Lung microvascular endothelial cell (primary cell): Measurements from ENCODE around the gene ASB13. TPM values are rescaled to one million over a fixed set of nuclear protein-coding genes. Genes with fewer than 3 reads are reported as not detected.
A peak's percentile ranks its signal among the peaks of the same experiment; 100 is the strongest.
"Not testable (repeated sequence)": the region's sequence is repeated elsewhere in the genome, so short reads cannot be mapped to it uniquely, and the experiment has no call there.

Experiments used
- DNase-seq, 2 donors: peaks; one replicate each; pipeline versions ENCODE4 v3.0.0 to v3.0.0-alpha.2; 2010; ENCODE audit warnings: low read depth in 2 of 2
- total RNA-seq: library from RNA; depleted of rRNA; stranded (reverse); fragments of >200 nt; gene quantifications from 2 replicates; pipeline ENCODE4 v1.2.1, GENCODE V29; 2014

ASB13 gene
- total RNA-seq, 1 donor from 2014 or later, result 18.5 TPM

GRCh38 chr10:5608608-5609220 lies 57.7 kb downstream of the ASB13 start:
- no peak for DNase-seq

GRCh38 chr10:5607594-5607993 lies 58.8 kb downstream of the ASB13 start:
- DNase-seq, result no peak

DNA sequence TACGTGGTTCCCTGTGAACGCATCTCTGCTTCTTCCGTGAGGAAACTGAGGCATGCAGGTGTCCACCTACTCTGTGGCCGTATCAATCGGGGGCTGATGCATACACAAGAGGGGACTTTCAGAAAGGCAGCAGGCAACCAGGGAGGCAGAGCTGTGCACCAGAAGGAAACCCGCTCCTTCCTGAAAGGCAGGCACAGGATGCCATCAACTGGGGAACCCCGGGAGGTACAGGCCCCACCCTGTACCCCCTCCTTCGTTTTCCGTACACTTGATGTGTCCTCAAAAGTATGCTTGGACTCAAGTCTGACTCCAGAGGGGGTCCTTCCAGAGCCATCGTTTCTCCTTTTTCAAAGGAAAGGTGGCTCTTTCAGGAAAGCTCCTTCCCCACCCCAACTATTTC lies 59.5 kb downstream of the ASB13 start:
- peak in 1 of 2 donors; percentile 38 for DNase-seq

- no peak for DNase-seq
Observed at GRCh38 chr10:5606321-5606720, 60.1 kb downstream of the ASB13 start.

DNA sequence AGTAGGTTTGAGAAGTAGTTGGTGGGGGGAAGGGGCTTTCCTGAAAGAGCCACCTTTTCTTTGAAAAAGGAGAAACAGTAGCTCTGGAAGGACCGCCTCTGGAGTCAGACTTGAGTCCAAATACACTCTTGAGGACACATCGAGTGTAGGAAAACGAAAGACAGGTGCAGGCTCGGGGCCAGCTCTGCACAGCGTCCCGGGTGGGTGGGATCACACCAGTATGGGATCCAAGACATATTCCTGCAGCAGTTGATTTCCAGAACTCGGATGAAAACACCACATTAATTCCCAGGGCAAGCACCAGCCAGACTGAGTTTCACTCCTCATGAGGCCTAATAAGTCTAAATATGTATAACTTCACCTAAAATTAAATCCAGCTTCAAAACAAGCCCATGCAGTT lies 61.4 kb downstream of the ASB13 start:
- no peak for DNase-seq

DNA sequence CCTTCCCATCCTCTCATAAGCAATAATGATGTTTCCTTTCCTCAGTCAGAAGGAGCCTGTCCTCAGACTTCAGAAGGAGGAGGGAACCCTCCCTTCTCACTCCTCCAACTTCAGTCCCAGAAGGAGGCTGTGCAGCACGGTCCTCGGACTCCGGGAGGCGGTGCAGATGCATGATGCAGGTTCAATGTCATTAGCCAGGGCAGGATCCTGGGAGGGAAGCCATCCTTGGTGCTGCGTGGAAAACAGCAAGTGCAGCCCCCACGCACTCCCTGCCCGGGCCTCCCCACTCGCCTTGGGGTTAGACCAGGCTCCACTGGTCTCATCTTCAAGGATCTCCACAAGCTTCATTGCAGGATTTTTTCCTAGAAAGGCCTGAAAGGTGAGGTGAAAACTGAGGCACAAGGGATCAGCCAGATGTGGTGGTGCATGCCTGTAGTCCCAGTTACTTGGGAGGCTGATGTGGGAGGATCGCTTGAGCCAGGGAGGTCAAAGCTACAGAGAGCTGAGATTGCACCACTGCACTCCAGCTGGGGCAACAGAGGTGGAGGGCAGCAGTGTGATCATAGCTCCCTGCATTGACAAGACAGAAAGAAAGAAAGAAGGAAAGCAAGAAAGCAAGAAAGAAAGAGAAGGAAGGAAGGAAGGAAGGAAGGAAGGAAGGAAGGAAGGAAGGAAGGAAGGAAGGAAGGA lies 62.0 kb downstream of the ASB13 start:
- DNase-seq, result no peak

DNA sequence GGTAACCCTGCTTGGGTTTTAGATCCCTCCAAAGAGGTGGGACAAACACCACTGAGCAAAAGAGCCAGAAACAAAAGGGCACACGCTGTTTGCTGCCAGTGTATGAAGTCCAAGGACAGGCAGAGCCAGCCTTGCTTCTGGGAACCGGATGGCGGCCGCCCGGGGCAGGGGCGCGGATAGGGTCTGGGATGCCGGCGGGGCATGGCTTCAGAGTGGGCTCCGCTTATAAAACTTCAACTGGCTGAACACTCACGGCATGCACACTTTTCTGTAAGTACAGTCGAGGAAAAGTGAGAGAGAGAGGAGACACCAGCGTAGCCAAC lies 62.6 kb downstream of the ASB13 start:
- no peak for DNase-seq

GRCh38 chr10:5603091-5603847 lies 63.1 kb downstream of the ASB13 start:
- no peak for DNase-seq

- no peak for DNase-seq
Observed at GRCh38 chr10:5601826-5602495, 64.4 kb downstream of the ASB13 start.

- no peak for DNase-seq
Observed at GRCh38 chr10:5600908-5601307, 65.5 kb downstream of the ASB13 start.

DNA sequence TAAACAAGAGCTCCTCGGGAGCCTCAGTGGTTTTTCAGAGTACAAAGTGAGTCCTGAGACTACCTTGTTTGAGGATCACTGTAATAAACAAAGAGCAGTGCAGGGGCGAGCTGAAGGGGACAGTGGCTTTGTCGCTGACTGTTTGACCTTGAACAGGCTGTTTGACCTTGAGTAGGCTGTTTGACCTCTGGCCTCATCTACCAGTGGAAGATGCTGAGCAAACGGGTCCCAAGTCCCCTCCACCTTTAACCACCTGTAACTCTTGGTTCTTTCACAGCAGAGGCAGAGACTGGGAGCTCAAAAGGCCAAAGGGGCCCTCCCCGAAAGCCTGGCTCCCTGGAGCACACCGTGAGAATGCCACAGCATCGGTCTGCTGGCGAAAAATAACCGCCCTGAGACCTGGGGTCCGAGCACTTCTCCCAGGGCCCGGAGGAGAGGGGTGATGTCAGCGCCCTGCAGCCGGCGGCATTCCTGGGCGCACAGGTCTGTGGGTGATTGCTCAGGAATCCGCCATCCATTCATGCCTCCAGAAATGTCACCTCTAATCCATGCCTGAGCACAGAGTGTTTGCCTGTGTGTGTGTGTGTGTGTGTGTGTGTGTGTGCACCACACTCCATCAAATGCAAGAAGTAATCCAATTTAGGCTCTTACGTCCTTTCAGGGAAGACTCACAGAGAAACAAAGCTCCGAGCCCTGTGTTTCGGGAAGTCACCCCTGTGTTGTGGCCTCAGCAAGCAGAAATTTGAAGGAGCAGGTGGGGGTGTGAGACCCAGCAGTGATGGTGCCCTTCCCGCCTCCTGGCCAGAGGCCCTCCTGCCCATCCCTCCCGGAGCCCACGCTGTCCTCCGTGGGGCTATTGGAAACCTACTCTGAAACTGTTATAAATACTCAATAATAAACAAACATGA lies 66.5 kb downstream of the ASB13 start:
- DNase-seq, result no peak

DNA sequence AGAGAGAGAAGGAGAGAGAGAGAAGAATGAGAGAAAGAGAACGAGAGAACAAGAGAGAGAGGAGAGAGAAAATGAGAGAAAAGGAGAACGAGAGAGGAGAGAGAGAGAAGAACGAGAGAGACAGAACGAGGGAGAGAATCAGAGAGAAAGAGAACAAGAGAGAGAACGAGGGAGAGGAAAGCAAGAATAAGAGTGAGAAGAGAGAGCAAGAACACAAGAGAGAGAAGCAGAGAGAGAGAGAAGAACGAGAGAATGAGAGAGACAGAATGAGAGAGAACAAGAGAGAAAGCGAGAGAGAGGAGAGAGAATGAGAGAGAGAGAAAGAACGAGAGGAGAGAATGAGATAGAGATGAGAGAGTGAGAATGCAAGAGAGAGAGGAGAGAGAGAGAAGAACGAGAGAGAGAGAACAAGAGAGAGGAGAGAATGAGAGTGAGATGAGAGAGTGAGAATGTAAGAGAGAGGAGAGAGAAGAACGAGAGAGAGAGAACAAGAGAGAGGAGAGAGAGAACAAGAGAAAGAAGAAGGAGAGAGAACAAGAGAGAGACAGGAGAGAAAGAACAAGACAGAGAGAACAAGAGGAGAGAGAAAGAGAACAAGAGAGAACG lies 68.2 kb downstream of the ASB13 start:
- DNase-seq, result no peak

DNA sequence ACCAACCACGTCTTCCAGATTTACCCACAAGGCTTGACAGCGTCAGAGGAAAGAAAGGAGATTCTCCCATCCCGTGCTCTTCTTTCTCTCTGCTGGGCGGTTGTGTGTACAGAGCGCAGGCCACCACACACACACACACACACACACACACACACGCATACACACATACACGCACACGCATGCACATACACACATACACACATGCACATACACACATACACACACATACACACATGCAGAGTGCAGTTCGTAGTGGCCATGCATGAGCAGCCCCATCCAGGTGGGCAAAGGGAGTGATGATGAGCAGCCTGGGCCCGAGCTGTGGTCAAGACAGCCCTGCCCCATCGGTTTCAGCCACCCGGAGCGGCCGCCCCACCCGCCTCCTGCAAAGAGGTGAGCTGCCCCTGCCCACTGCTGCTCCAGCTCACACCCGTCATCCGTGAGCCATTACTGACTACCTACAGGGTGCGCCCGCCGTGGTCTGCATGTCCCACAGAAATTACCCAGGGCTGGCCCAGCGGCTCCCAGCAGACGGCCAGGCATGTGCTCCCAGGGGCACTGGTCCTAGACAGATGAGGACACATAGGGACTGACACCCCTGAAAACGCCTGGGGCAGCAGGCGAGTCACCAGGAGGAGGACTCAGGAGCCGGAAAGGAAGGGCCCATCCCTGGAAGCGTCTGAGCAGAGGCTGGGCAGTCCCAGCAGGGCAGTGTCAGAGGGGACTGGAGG lies 69.6 kb downstream of the ASB13 start:
- no peak for DNase-seq

DNA sequence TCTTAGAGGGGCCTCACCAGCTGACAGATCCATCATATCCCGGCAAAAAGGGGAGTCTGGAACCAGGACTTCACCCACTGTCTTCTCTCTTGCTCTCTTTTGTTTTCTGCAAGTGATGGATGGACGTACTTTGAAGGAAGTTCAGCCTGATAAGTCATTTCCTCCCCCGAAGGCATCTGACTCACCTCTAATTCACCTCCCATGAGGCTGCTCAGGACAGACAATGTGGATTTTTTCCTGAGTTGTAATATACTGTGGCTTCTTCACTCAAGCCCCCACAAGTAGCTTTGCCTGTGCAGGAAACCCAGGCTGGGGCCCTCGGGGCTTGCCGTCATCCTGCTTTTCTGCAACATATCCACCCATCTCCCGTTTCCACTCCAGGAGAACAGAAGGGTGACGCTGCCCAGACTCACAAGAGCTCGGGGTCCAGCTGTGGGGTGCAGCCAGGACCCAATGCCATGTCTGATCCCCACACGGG lies 70.4 kb downstream of the ASB13 start:
- peak; percentile 58 to 96 for DNase-seq

- no peak for DNase-seq
Observed at GRCh38 chr10:5595591-5595990, 70.8 kb downstream of the ASB13 start.

DNA sequence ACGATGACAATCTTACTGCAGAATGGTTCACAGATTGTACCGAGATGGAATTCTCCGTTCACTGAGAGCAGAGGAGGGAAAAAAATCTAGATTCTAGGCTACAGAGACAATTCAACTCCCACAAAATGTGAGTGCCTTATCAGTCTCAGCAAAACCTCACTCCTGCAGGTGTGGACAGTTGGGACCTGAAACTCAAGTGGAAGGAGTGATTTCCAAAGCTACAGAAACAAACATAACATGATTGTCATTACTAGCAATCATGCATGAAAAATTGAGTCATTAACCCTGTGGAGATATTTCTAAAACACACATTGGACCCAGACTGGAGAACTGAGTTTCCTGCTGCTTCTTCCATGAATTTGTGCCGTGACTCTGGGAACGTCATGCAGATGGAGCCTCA lies 71.3 kb downstream of the ASB13 start:
- no peak for DNase-seq

DNA sequence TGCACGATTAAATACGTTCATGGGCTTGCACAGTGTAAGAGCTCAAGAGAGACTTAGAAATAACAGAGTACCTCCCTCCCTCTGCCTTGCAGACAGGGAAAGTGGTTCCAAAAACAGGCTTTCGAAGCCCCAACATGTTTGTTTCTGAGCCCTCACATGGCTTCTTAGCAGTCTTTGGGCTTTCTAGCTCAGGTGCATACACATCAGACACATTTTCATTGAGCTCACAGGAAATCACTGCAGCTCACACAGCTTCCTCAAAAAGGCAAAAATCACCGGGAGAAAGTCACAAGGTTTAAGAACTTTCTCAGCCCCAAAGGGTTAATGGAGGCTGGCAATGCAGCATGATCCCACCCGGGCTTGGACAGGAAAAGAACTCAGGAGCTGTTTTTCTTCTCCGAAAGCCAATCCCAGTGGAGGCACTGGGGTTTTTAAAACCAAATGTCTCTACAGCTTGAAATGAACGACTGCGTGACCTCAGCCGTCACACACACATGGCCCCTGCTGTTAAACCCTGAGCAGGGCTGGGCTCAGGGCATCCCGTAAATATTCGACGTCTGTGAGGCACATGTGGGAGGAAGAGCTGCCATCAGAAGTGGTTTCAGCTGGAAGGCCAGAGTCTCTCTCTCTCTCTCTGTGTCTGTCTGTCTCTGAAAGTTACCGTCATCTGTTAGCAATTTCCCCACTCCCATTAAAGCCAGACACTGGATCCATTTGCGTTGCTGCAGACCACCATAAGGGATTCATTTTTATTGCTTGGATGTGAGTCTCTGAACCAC lies 71.9 kb downstream of the ASB13 start:
- DNase-seq, result peak in 1 of 2 donors; percentile 43

- not testable (repeated sequence) for DNase-seq
Observed at GRCh38 chr10:5593347-5593746, 73.0 kb downstream of the ASB13 start.

DNA sequence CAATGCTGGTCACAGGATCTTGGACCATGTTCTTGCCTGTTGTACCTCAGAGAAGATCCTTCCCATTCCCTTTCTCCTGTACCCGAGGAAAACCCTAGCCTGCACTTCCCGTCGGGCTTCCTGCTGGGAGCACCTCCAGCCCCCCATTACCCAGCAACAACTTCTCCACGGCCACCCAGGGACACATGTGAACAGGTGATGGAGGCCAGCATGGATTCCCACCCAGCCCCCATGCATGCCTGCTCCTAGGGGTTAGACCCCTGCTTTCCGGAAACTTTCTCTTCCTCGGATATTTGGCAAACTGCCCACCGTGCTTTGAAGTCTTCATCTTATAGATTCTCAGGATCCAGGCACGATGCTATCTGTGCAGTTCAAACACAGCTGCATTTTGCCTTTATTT lies 74.3 kb downstream of the ASB13 start:
- DNase-seq, result no peak
